ENCODE measurements around the gene VWA7. TPM values are rescaled to one million over a fixed set of nuclear protein-coding genes. Genes with fewer than 3 reads are reported as not detected.

Gene VWA7
- polyA plus RNA-seq, 2 of the 4 experiments (the other 2 are of a cell fraction): 1.1 TPM

DNA sequence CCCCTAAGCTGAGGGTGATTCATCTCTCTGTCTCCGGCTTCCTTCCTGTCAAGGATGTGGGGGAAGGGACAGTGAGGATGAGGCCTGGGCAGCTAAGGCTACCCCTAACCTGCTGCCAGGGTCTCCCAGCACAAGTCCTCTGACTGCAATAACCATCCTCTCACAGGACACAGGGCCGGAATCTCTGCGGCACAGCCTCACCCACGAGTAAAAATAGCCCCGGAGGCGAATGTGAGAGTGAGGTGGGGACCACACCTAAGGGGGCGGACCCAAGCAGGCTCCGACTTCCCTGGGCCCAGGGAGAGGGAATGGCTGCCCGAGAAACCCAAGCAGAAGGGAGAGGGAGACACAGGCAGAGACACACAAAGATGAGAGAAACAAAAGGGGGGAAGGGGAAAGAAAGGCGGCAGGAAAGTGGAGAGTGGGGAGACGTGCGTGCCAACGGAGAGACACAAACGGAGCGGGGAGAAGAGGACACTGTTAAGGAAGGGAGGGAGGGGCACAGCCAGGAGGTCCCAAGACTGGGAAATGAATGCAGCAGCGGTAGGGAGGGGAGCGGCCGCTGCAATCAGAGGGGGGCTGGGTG, 42.2 kb downstream of the VWA7 start:
- no peak for TF ChIP-seq POLR2AphosphoS2 (conservative IDR thresholded peaks at IDR 0.05; ENCODE audit: low read length)
- TF ChIP-seq, protein P1, sequence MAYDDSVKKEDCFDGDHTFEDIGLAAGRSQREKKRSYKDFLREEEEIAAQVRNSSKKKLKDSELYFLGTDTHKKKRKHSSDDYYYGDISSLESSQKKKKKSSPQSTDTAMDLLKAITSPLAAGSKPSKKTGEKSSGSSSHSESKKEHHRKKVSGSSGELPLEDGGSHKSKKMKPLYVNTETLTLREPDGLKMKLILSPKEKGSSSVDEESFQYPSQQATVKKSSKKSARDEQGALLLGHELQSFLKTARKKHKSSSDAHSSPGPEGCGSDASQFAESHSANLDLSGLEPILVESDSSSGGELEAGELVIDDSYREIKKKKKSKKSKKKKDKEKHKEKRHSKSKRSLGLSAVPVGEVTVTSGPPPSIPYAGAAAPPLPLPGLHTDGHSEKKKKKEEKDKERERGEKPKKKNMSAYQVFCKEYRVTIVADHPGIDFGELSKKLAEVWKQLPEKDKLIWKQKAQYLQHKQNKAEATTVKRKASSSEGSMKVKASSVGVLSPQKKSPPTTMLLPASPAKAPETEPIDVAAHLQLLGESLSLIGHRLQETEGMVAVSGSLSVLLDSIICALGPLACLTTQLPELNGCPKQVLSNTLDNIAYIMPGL (CRISPR knock-in tag; IDR thresholded peaks at IDR 0.05; ENCODE audit: borderline replicate concordance): no peak
- TF ChIP-seq CHD2 (IDR thresholded peaks at IDR 0.05; ENCODE audit: low read length, partially characterized antibody): no peak
- no peak for TF ChIP-seq HEYL (CRISPR knock-in tag; IDR thresholded peaks at IDR 0.05)
- TF ChIP-seq JUN (IDR thresholded peaks at IDR 0.05): peak in 1 of 2 experiments; percentile 46; a peak in 1 of 5 replicates
- TF ChIP-seq, protein P2, sequence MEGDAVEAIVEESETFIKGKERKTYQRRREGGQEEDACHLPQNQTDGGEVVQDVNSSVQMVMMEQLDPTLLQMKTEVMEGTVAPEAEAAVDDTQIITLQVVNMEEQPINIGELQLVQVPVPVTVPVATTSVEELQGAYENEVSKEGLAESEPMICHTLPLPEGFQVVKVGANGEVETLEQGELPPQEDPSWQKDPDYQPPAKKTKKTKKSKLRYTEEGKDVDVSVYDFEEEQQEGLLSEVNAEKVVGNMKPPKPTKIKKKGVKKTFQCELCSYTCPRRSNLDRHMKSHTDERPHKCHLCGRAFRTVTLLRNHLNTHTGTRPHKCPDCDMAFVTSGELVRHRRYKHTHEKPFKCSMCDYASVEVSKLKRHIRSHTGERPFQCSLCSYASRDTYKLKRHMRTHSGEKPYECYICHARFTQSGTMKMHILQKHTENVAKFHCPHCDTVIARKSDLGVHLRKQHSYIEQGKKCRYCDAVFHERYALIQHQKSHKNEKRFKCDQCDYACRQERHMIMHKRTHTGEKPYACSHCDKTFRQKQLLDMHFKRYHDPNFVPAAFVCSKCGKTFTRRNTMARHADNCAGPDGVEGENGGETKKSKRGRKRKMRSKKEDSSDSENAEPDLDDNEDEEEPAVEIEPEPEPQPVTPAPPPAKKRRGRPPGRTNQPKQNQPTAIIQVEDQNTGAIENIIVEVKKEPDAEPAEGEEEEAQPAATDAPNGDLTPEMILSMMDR (IDR thresholded peaks at IDR 0.05): no peak
- TF ChIP-seq SREBF2 (IDR thresholded peaks at IDR 0.05): no peak
- TF ChIP-seq FOSL2 (IDR thresholded peaks at IDR 0.05): 0 out of 2 replicates have a peak, but pooled peaks have one; percentile 34
- peak; percentile 78; the same call in 1 of the 2 replicates for TF ChIP-seq FOSL2 (CRISPR knock-in tag; IDR thresholded peaks at IDR 0.05)
- TF ChIP-seq, protein P3, sequence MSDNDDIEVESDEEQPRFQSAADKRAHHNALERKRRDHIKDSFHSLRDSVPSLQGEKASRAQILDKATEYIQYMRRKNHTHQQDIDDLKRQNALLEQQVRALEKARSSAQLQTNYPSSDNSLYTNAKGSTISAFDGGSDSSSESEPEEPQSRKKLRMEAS (IDR thresholded peaks at IDR 0.05): 0 out of 2 replicates have a peak, but pooled peaks have one; percentile 23
- TF ChIP-seq RAD21 (conservative IDR thresholded peaks at IDR 0.05 in 1 of 2, IDR thresholded peaks at IDR 0.05 in 1 of 2): no peak
- no peak for TF ChIP-seq TFCP2L1 (CRISPR knock-in tag; IDR thresholded peaks at IDR 0.05)
- no peak for TF ChIP-seq ZSCAN20 (CRISPR knock-in tag; IDR thresholded peaks at IDR 0.05)
- TF ChIP-seq EHF (CRISPR knock-in tag; IDR thresholded peaks at IDR 0.05): no peak
- no peak for TF ChIP-seq KDM1A (IDR thresholded peaks at IDR 0.05; ENCODE audit: low read depth)
- TF ChIP-seq PHF8 (IDR thresholded peaks at IDR 0.05; ENCODE audit: borderline replicate concordance, low read depth): no peak
- no peak for TF ChIP-seq EHMT2 (IDR thresholded peaks at IDR 0.05; ENCODE audit: low read depth)
- TF ChIP-seq POLR2A (IDR thresholded peaks at IDR 0.05; ENCODE audit: low read length): no peak
- no peak for TF ChIP-seq JUNB (IDR thresholded peaks at IDR 0.05)
- no peak for TF ChIP-seq TP53 (CRISPR knock-in tag; IDR thresholded peaks at IDR 0.05)
- TF ChIP-seq MAZ (IDR thresholded peaks at IDR 0.05; ENCODE audit: borderline replicate concordance, low read depth, low read length): no peak
- Histone ChIP-seq H3K27ac (peak overlapping the region; percentile 94 to 99), H3K4me3 (peak overlapping the region; percentile 70), H3K4me1 (peaks cover 45% of the 10 kb centered on the region), H3K9me3 (no peaks in the 10 kb centered on the region), H3K4me2 (peak overlapping the region; percentile 99)
- no peak for FAIRE-seq
- ATAC-seq: peak in 1 of 2 experiments; percentile 10; a peak in 2 of 6 replicates
- DNase-seq (ENCODE audit: low read depth in 1 of 2, low spot score in 1 of 2): peak; percentile 53 to 59
- POLR2A ChIA-PET: interaction anchor here (0.8 to 1.0 kb wide), 4 partner anchors 32 to 92 kb away, joined by 3 to 5 read pairs (median 4); partner anchors contain the start of genes ABHD16A, HSPA1A, HSPA1B and HSPA1L
- 2% methylated on average over 17 of the region's 18 CpGs for WGBS (ENCODE audit: missing lambda C conversion rate)
- CTCF ChIA-PET: interaction anchor here (0.6 kb wide), 1 partner anchor 61 kb away, joined by 3 read pairs; the partner anchor contains the start of gene VARS1

DNA sequence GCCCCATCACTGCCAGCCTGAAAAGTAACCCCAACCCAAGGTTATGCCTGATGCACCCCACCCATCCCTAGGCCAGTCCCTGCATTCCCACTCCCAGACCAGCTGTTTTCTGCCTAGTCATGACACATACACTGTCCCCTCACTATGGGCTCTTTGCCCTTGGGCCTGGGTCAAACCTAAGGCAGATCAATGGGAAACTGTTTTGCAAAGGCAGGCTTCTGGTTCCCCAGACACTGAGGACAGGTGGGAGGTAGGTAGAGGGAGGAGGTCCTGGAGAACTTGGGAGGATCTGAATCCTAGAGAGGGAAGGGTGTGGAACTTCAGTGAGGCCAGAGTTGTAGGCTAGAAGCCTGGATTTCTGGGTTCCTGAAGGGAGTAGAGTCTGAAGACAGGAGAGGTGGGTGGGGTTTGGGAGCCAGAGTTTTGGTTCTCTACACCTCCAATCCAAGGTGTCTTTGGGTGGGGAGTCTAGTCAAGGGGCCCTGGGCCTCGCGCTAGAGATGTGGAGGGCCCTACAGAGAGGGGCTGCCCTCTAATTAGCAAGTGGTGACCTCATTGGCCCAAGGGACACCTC, 42.8 kb downstream of the VWA7 start:
- POLR2A ChIA-PET: interaction anchor here (0.6 to 1.0 kb wide), 4 partner anchors 9 to 93 kb away, joined by 3 to 5 read pairs (median 4); partner anchors contain the start of genes HSPA1A, HSPA1B and HSPA1L
- no peak for ATAC-seq
- Histone ChIP-seq H3K9me3 (no peaks in the 10 kb centered on the region), H3K4me2 (peak overlapping the region; percentile 99), H3K4me1 (peaks cover 45% of the 10 kb centered on the region), H3K4me3 (peak overlapping the region; percentile 70), H3K27ac (peak overlapping the region; percentile 94 to 99)
- no peak for DNase-seq (ENCODE audit: low read depth in 1 of 2, low spot score in 1 of 2)
- FAIRE-seq: no peak
- peak; percentile 2 for TF ChIP-seq MAFK (IDR thresholded peaks at IDR 0.05; ENCODE audit: partially characterized antibody)
- TF ChIP-seq FOSL2 (IDR thresholded peaks at IDR 0.05): no peak; the same call in 1 of the 2 replicates
- TF ChIP-seq FOSL2 (CRISPR knock-in tag; IDR thresholded peaks at IDR 0.05): no peak; the same call in 1 of the 2 replicates
- CTCF ChIA-PET: interaction anchor here (0.6 kb wide), 1 partner anchor 62 kb away, joined by 3 read pairs; the partner anchor contains the start of gene VARS1
- WGBS (ENCODE audit: missing lambda C conversion rate): 6% methylated on average over 2 of the region's 2 CpGs
